ENCODE results near the gene FSIP1.

The FSIP1 gene

GRCh38 chr15:39651881-39652280 lies 130.8 kb downstream of the FSIP1 start:
- TF ChIP-seq TAF1 (IDR thresholded peaks at IDR 0.05; ENCODE audit: borderline replicate concordance, insufficient read depth, low read length) (no peak), REST (IDR thresholded peaks at IDR 0.05; ENCODE audit: insufficient read depth in 1 of 2, low read depth in 2 of 2, low read length in 2 of 2) (no peak), SIN3A (IDR thresholded peaks at IDR 0.05; ENCODE audit: borderline replicate concordance, insufficient read depth, low read length) (no peak)

DNA sequence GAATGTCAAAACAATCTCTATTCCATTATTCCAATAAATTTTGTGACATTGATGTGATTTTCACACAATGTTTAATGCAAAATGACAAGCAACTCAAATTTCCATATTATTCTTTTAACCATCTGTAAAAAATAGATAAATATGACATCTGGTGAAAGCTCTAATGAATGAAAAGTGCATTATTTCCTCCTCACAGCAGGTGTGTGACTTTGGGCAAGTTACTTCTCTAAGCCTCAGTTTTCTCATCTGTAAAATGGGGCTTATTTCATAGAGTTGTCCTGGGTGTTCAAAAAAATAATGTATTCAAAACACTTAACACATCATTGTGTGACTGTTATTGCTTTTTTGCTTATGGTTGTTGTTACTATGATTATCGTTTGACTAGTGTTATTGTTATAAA lies 131.3 kb downstream of the FSIP1 start:
- TF ChIP-seq FOXP2 (optimal IDR thresholded peaks at IDR 0.05; ENCODE audit: borderline replicate concordance, extremely low read depth, extremely low read length, insufficient read depth): no peak
- TF ChIP-seq REST (IDR thresholded peaks at IDR 0.05; ENCODE audit: insufficient read depth in 1 of 2, low read depth in 2 of 2, low read length in 2 of 2): no peak
- no peak for TF ChIP-seq SIN3A (IDR thresholded peaks at IDR 0.05; ENCODE audit: borderline replicate concordance, insufficient read depth, low read length)

DNA sequence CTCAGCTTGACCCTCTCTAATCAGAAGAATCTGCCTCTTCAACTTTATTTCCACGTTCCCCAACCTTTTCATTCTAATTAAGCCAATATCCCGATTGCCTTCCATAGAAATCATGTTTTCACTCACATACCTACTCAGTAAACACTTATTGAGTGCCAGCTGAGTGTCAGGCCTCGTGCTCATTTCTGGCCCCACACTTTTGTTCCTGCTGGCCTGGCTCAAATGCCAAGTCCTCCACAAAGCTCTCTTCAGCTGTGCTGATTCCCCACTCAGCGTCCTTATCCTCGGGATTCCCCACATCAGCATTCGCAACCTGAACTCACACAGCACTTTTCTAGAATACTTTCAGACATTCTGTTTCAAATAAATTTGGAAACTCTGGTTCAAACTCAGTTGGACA lies 132.9 kb downstream of the FSIP1 start:
- TF ChIP-seq POLR2AphosphoS5 (IDR thresholded peaks at IDR 0.05; ENCODE audit: low read depth, low read length) (no peak), TAF1 (IDR thresholded peaks at IDR 0.05; ENCODE audit: borderline replicate concordance, insufficient read depth, low read length) (no peak), REST (IDR thresholded peaks at IDR 0.05; ENCODE audit: insufficient read depth in 1 of 2, low read depth in 2 of 2, low read length in 2 of 2) (no peak)

DNA sequence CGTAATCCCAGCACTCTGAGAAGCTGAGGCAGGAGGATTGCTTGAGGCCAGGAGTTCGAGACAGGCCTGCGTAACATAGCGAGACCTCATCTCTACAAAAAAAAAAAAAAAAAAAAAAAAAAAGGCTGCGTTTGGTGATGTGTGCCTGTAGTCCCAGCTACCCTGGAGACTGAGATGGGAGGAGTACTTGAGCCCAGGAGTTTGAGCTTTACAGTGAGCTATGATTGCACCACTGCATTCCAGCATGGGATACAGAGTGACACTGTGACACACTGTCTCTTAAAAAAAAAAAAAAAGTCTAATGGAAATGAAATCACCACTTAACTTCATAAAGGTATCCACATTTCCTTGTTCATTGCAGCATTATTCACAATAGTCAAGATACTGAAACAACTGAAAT lies 136.2 kb downstream of the FSIP1 start:
- TF ChIP-seq REST (IDR thresholded peaks at IDR 0.05; ENCODE audit: insufficient read depth in 1 of 2, low read depth in 2 of 2, low read length in 2 of 2): no peak
- no peak for TF ChIP-seq TAF1 (IDR thresholded peaks at IDR 0.05; ENCODE audit: borderline replicate concordance, insufficient read depth, low read length)
- no peak for TF ChIP-seq SIN3A (IDR thresholded peaks at IDR 0.05; ENCODE audit: borderline replicate concordance, insufficient read depth, low read length)
- TF ChIP-seq FOXP2 (optimal IDR thresholded peaks at IDR 0.05; ENCODE audit: borderline replicate concordance, extremely low read depth, extremely low read length, insufficient read depth): no peak
- TF ChIP-seq POLR2AphosphoS5 (IDR thresholded peaks at IDR 0.05; ENCODE audit: low read depth, low read length): no peak

DNA sequence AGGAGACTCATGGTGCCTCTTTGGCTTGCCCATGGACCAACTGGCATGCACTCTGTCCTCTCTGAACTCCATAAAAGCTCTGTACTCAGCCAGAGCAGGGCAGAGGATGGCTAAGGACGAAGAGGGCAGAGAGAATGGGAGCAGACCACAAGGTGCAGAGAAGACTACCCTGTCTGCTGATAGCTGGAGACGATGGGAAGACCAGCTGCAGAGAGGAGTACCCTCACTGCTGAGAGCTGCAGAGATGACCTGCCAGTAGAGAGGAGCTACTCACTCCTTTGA lies 136.7 kb downstream of the FSIP1 start:
- TF ChIP-seq TAF1 (IDR thresholded peaks at IDR 0.05; ENCODE audit: borderline replicate concordance, insufficient read depth, low read length) (no peak), POLR2AphosphoS5 (IDR thresholded peaks at IDR 0.05; ENCODE audit: low read depth, low read length) (no peak), FOXP2 (optimal IDR thresholded peaks at IDR 0.05; ENCODE audit: borderline replicate concordance, extremely low read depth, extremely low read length, insufficient read depth) (no peak), REST (IDR thresholded peaks at IDR 0.05; ENCODE audit: insufficient read depth in 1 of 2, low read depth in 2 of 2, low read length in 2 of 2) (no peak), SIN3A (IDR thresholded peaks at IDR 0.05; ENCODE audit: borderline replicate concordance, insufficient read depth, low read length) (no peak)
